HepG2 (cell line): Measurements from ENCODE around the gene MGAT4D. TPM values are rescaled to one million over a fixed set of nuclear protein-coding genes. Genes with fewer than 3 reads are reported as not detected.
"Not testable (repeated sequence)": the region's sequence is repeated elsewhere in the genome, so short reads cannot be mapped to it uniquely, and the experiment has no call there.

Experiments
- ATAC-seq: fragments of 200-7000 bp; cut with Tn5 transposase; 3 replicates; pipeline ENCODE4 v1.9.1; 2020; ENCODE audit warnings: mild to moderate bottlenecking, moderate library complexity
- BruUV-seq: library from RNA; stranded (reverse); fragments of 400-500 nt; replicated peaks from 2 replicates; lab custom pipeline; 2021; lab: Mats Ljungman, UMichigan
- CTCF ChIA-PET: fragments of 300-600 bp; formaldehyde crosslinking; extraction: SDS; loops from one replicate; lab custom pipeline; 2021; ENCODE audit warnings: low total read pairs, inconsistent platforms, low intra/inter-chr PET ratio; lab: Yijun Ruan, JAX
- POLR2A ChIA-PET: fragments of 350-600 bp; sonication (Branson Sonifier 250); formaldehyde crosslinking; loops from one replicate; lab custom pipeline; 2020; ENCODE audit warnings: antibody characterized with exemption, inconsistent platforms; lab: Yijun Ruan, JAX
- DNase-seq: peaks from one replicate; pipeline ENCODE4 v3.0.0-alpha.2; 2015; ENCODE audit warnings: low spot score
- FAIRE-seq: peaks from 3 replicates; lab custom pipeline; 2011; peaks lifted over from hg19 to GRCh38; lab: Jason Lieb, UNC
- H2AFZ ChIP-seq: one replicate; pipeline ENCODE4 v1.6.1; 2011; ENCODE audit warnings: low read length, inconsistent platforms
- H3K27ac ChIP-seq: fragments of 300-600 bp; 3 replicates; pipeline ENCODE4 v1.8.0; 2011; ENCODE audit warnings: mixed run types, mild to moderate bottlenecking, mixed read lengths, low read length, inconsistent platforms; ENCODE audit not compliant: insufficient read depth; ENCODE audit errors: extremely low read length
- H3K27me3 ChIP-seq, 2 experiments: fragments of 200-600 bp in 1 of 2; 2 replicates in 1 of 2; 3 replicates in 1 of 2; pipeline versions ENCODE4 v1.6.0 to v1.8.0; 2011; ENCODE audit warnings: low read length in 2 of 2, mild to moderate bottlenecking in 2 of 2, moderate library complexity in 2 of 2, inconsistent platforms in 1 of 2; ENCODE audit not compliant: insufficient read depth in 2 of 2, control insufficient read depth in 1 of 2
- H3K36me3 ChIP-seq, 2 experiments: fragments of 200-600 bp in 1 of 2; replicated peaks in 1 of 2; 2 replicates in 1 of 2; 3 replicates in 1 of 2; pipeline versions ENCODE4 v1.5.1 to v1.8.0; 2011; ENCODE audit warnings: low read length in 2 of 2, inconsistent platforms in 1 of 2; ENCODE audit not compliant: insufficient read depth in 2 of 2, control insufficient read depth in 1 of 2
- H3K4me1 ChIP-seq: 2 replicates; pipeline ENCODE4 v1.5.1; 2012; ENCODE audit warnings: low read length, inconsistent platforms; ENCODE audit not compliant: insufficient read depth
- H3K4me2 ChIP-seq: 2 replicates; pipeline ENCODE4 v1.6.0; 2011; ENCODE audit warnings: low read depth, low read length, inconsistent platforms
- H3K4me3 ChIP-seq, 3 experiments: fragments of 200-600 bp in 1 of 3; sonication (generic), shearing (Covaris generic) in 1 of 3; replicated peaks in 1 of 3; 2 replicates each; pipeline ENCODE4 v1.5.1; 2011 to 2016; ENCODE audit warnings: low read length in 3 of 3, inconsistent platforms in 2 of 3, low read depth in 2 of 3, mild to moderate bottlenecking in 2 of 3, control low read depth in 1 of 3, mixed read lengths in 1 of 3; ENCODE audit not compliant: insufficient read depth in 1 of 3
- H3K79me2 ChIP-seq: one replicate; pipeline ENCODE4 v1.6.1; 2011; ENCODE audit warnings: low read length, inconsistent platforms; ENCODE audit not compliant: insufficient read depth
- H3K9ac ChIP-seq: 2 replicates; pipeline ENCODE4 v1.6.0; 2011; ENCODE audit warnings: mild to moderate bottlenecking, low read depth, low read length, inconsistent platforms; ENCODE audit not compliant: insufficient read depth
- H3K9me3 ChIP-seq: 2 replicates; pipeline ENCODE4 v1.5.1; 2012; ENCODE audit warnings: mild to moderate bottlenecking, low read length
- H4K20me1 ChIP-seq: 2 replicates; pipeline ENCODE4 v1.6.0; 2011; ENCODE audit warnings: inconsistent platforms, mild to moderate bottlenecking, low read length, moderate library complexity; ENCODE audit not compliant: insufficient read depth
- BRD4 ChIP-seq: sonication (generic); formaldehyde crosslinking; IDR thresholded peaks from 2 replicates; pipeline ENCODE4 v1.4.0; 2020; ENCODE audit warnings: missing genetic modification reagents
- DNMT3B ChIP-seq: conservative IDR thresholded peaks from 2 replicates; pipeline ENCODE4 v1.6.1; 2016; ENCODE audit warnings: missing biosample characterization, control low read depth
- HNRNPH1 ChIP-seq: fragments of 200-400 bp; formaldehyde crosslinking; optimal IDR thresholded peaks from 2 replicates; pipeline ENCODE3; 2017; ENCODE audit warnings: mild to moderate bottlenecking, low read depth, low read length
- NONO ChIP-seq, 2 experiments: fragments of 450-650 bp in 1 of 2; sonication (generic) in 1 of 2; formaldehyde crosslinking in 1 of 2; IDR thresholded peaks in 1 of 2; conservative IDR thresholded peaks in 1 of 2; 2 replicates each; pipeline versions ENCODE4 v1.6.1 to v1.8.0; 2017 to 2022; ENCODE audit warnings: mild to moderate bottlenecking in 1 of 2, missing genetic modification reagents in 1 of 2, moderate library complexity in 1 of 2
- PHF8 ChIP-seq: sonication (generic); formaldehyde crosslinking; IDR thresholded peaks from 2 replicates; pipeline ENCODE4 v1.5.0; 2020; ENCODE audit warnings: missing genetic modification reagents
- POGZ ChIP-seq: sonication (generic); formaldehyde crosslinking; IDR thresholded peaks from 2 replicates; pipeline ENCODE4 v1.4.0; 2020; ENCODE audit warnings: mild to moderate bottlenecking, missing genetic modification reagents
- RARA ChIP-seq: IDR thresholded peaks from 2 replicates; pipeline ENCODE4 v1.6.1; 2016; ENCODE audit warnings: missing genetic modification reagents, missing compliant biosample characterization
- SOX5 ChIP-seq: IDR thresholded peaks from 2 replicates; pipeline ENCODE4 v1.6.1; 2016; ENCODE audit warnings: borderline replicate concordance
- SSRP1 ChIP-seq: IDR thresholded peaks from 2 replicates; pipeline ENCODE4 v1.6.1; 2016; ENCODE audit warnings: control low read depth
- ZNF75D ChIP-seq: sonication (generic); formaldehyde crosslinking; IDR thresholded peaks from 2 replicates; pipeline ENCODE4 v1.8.1; 2023; ENCODE audit warnings: missing genetic modification reagents, mild to moderate bottlenecking, borderline replicate concordance
- WGBS: methylation state at CpG from one replicate; pipeline ENCODE4 v1.1.6; 2017; ENCODE audit warnings: low lambda C conversion rate; 5-methylcytosine and 5-hydroxymethylcytosine counted together
- in situ Hi-C: cut with HindIII; loops from 2 replicates; pipeline ENCODE4 v1.10.0; 2017; ENCODE audit warnings: low pct_unique_long_range_greater_than_20kb; ENCODE audit not compliant: extremely low pct_ligation_motif_present
- intact Hi-C: fragments of 100-400 bp; cut with micrococcal nuclease; formaldehyde crosslinking; loops from one replicate; pipeline ENCODE4 v1.10.0; 2022; ENCODE audit not compliant: unreplicated experiment
- polyA plus RNA-seq, 8 experiments: library from polyadenylated mRNA; depleted of rRNA in 3 of 8; stranded (reverse) in 7 of 8; unstranded in 1 of 8; fragments of >200 nt; fragmentation: Illumina TruSeq in 4 of 8; extraction: Trizol in 4 of 8; gene quantifications; 2 replicates each; pipeline versions ENCODE4 v1.2.1 to v1.2.3, GENCODE V29; 2011 to 2016; ENCODE audit warnings: low read depth in 4 of 8, missing spikeins in 1 of 8, mixed read lengths in 1 of 8; ENCODE audit not compliant: insufficient read depth in 1 of 8
- total RNA-seq, 5 experiments: library from RNA; depleted of rRNA; stranded (reverse); fragments of >200 nt; fragmentation: Illumina TruSeq; extraction: Trizol; gene quantifications; 2 replicates each; pipeline ENCODE4 v1.2.3, GENCODE V29; 2016; ENCODE audit warnings: low read depth in 1 of 5

The MGAT4D gene
- total and polyA plus RNA-seq, 2 of the 13 experiments (the other 11 are each of a cell fraction or from before 2014, with no cell fraction given), result not detected

GRCh38 chr4:140448162-140448561 is 49.9 kb downstream of the MGAT4D start:
- BruUV-seq, result no TSS peak
- CTCF ChIA-PET, result no interaction called here
- DNase-seq, result no peak

GRCh38 chr4:140444347-140444746 is 53.7 kb downstream of the MGAT4D start:
- H3K9ac ChIP-seq, H3K4me3 ChIP-seq, in situ Hi-C loops, POLR2A ChIA-PET, H4K20me1 ChIP-seq, FAIRE-seq, BruUV-seq, H3K79me2 ChIP-seq, CTCF ChIA-PET, H2AFZ ChIP-seq, DNase-seq, H3K27ac ChIP-seq, H3K4me1 ChIP-seq, H3K27me3 ChIP-seq, H3K9me3 ChIP-seq, ATAC-seq, H3K4me2 ChIP-seq, H3K36me3 ChIP-seq: not testable (repeated sequence)
- 40% methylated on average over 4 of the region's 4 CpGs for WGBS
- intact Hi-C loops, result loop anchor here (10.0 kb wide), 1 partner anchor 990 kb away; no protein-coding TSS in a partner anchor

More at GRCh38 chr4:140448162-140448561, 49.9 kb downstream of the MGAT4D start:
- in situ Hi-C loops, result no loop called here
- Histone ChIP-seq H3K79me2 (no peaks in the 10 kb centered on the region), H2AFZ (no peak overlapping the region), H3K9ac (no peak overlapping the region), H3K4me2 (no peak overlapping the region)
- no peak for FAIRE-seq
- POLR2A ChIA-PET, result no interaction called here
- TF ChIP-seq RARA (CRISPR knock-in tag), result no peak
- no peak for TF ChIP-seq HNRNPH1
- TF ChIP-seq SOX5 (CRISPR knock-in tag), result no peak
- TF ChIP-seq DNMT3B (CRISPR knock-in tag), result no peak
- no peak for TF ChIP-seq POGZ
- no peak for TF ChIP-seq SSRP1 (CRISPR knock-in tag)
- TF ChIP-seq NONO (IDR thresholded peaks at IDR 0.05), result no peak
- no peak for TF ChIP-seq NONO (CRISPR knock-in tag; conservative IDR thresholded peaks at IDR 0.05)
- no peak for TF ChIP-seq PHF8 (CRISPR knock-in tag)
- TF ChIP-seq BRD4 (CRISPR knock-in tag), result no peak
- TF ChIP-seq ZNF75D (CRISPR knock-in tag), result no peak
- TF ChIP-seq, all 625 proteins: peak for 0
- Histone ChIP-seq H3K27me3 (0 out of 5 replicates have a peak, but pooled peaks cover 0 to 2% of the 10 kb centered on the region in 2 experiments), H4K20me1 (no peaks in the 10 kb centered on the region), H3K4me1 (no peaks in the 10 kb centered on the region), H3K27ac (no peak overlapping the region), H3K9me3 (no peaks in the 10 kb centered on the region), H3K4me3 (no peak overlapping the region), H3K36me3 (no peaks in the 10 kb centered on the region)
- ATAC-seq, result no peak
- 4% methylated on average over 3 of the region's 3 CpGs for WGBS
- intact Hi-C loops, result loop anchor here (10.0 kb wide), 1 partner anchor 987 kb away; no protein-coding TSS in a partner anchor
